H9 (cell line): Measurements from ENCODE around the gene PEX7. TPM values are rescaled to one million over a fixed set of nuclear protein-coding genes. Genes with fewer than 3 reads are reported as not detected.

Source experiments
- DNase-seq: peaks from one replicate; pipeline ENCODE4 v3.0.0-alpha.2; 2017
- H2AFZ ChIP-seq: one replicate; pipeline ENCODE4 v1.6.1; 2013; ENCODE audit warnings: mild to moderate bottlenecking, low read length, control low read depth, moderate library complexity
- H2AK5ac ChIP-seq: 2 replicates; pipeline ENCODE4 v1.6.1; 2013; ENCODE audit warnings: low read length, control low read depth, mixed read lengths; ENCODE audit not compliant: insufficient read length
- H2BK120ac ChIP-seq: one replicate; pipeline ENCODE4 v1.6.1; 2013; ENCODE audit warnings: low read depth, mild to moderate bottlenecking, low read length, control low read depth, inconsistent platforms; ENCODE audit not compliant: poor library complexity, severe bottlenecking
- H2BK12ac ChIP-seq: 2 replicates; pipeline ENCODE4 v1.6.1; 2013; ENCODE audit warnings: low read length, control low read depth, mixed read lengths, low read depth; ENCODE audit not compliant: insufficient read length
- H2BK15ac ChIP-seq: 2 replicates; pipeline ENCODE4 v1.6.1; 2013; ENCODE audit warnings: low read depth, low read length, control low read depth
- H2BK20ac ChIP-seq: one replicate; pipeline ENCODE4 v1.6.1; 2013; ENCODE audit warnings: low read depth, mild to moderate bottlenecking, low read length, control low read depth, inconsistent platforms; ENCODE audit not compliant: poor library complexity, severe bottlenecking
- H2BK5ac ChIP-seq: 2 replicates; pipeline ENCODE4 v1.6.1; 2013; ENCODE audit warnings: low read length, control low read depth, mixed read lengths; ENCODE audit not compliant: insufficient read length
- H3K14ac ChIP-seq: 2 replicates; pipeline ENCODE4 v1.6.1; 2013; ENCODE audit warnings: low read length, control low read depth; ENCODE audit not compliant: insufficient read depth
- H3K18ac ChIP-seq: 2 replicates; pipeline ENCODE4 v1.6.1; 2013; ENCODE audit warnings: low read depth, mild to moderate bottlenecking, mixed read lengths, low read length, control low read depth; ENCODE audit not compliant: insufficient read length
- H3K23ac ChIP-seq: 2 replicates; pipeline ENCODE4 v1.6.1; 2013; ENCODE audit warnings: low read length, control low read depth, mixed read lengths, low read depth; ENCODE audit not compliant: insufficient read length
- H3K23me2 ChIP-seq: 2 replicates; pipeline ENCODE4 v1.6.1; 2013; ENCODE audit warnings: low read depth, mild to moderate bottlenecking, mixed read lengths, low read length, control low read depth; ENCODE audit not compliant: insufficient read length, poor library complexity, severe bottlenecking
- H3K27ac ChIP-seq: 2 replicates; pipeline ENCODE4 v1.5.1; 2013; ENCODE audit warnings: low read length, control low read depth, mixed read lengths, low read depth; ENCODE audit not compliant: insufficient read length
- H3K27me3 ChIP-seq: 2 replicates; pipeline ENCODE4 v1.6.1; 2013; ENCODE audit warnings: low read length, control low read depth, inconsistent platforms; ENCODE audit not compliant: insufficient read depth
- H3K4ac ChIP-seq: 2 replicates; pipeline ENCODE4 v1.6.1; 2013; ENCODE audit warnings: low read depth, mild to moderate bottlenecking, control low read depth, inconsistent platforms, low read length, moderate library complexity
- H3K4me1 ChIP-seq: 2 replicates; pipeline ENCODE4 v1.6.1; 2013; ENCODE audit warnings: low read length, control low read depth, inconsistent platforms; ENCODE audit not compliant: insufficient read depth
- H3K4me2 ChIP-seq: 2 replicates; pipeline ENCODE4 v1.6.1; 2013; ENCODE audit warnings: low read length, control low read depth, mixed read lengths; ENCODE audit not compliant: insufficient read length, insufficient read depth
- H3K56ac ChIP-seq: 2 replicates; pipeline ENCODE4 v1.6.1; 2013; ENCODE audit warnings: low read depth, mild to moderate bottlenecking, mixed read lengths, low read length, control low read depth; ENCODE audit not compliant: insufficient read length
- H3K79me1 ChIP-seq: 2 replicates; pipeline ENCODE4 v1.6.1; 2013; ENCODE audit warnings: low read depth, mild to moderate bottlenecking, moderate library complexity, low read length, control low read depth, inconsistent platforms; ENCODE audit not compliant: insufficient read depth, poor library complexity, severe bottlenecking
- H3K79me2 ChIP-seq: 2 replicates; pipeline ENCODE4 v1.6.1; 2013; ENCODE audit warnings: low read length, control low read depth, inconsistent platforms; ENCODE audit not compliant: insufficient read depth
- H3K9ac ChIP-seq: 2 replicates; pipeline ENCODE4 v1.6.1; 2013; ENCODE audit warnings: low read length, control low read depth, mixed read lengths; ENCODE audit not compliant: insufficient read length; ENCODE audit errors: extremely low read depth
- H3K9me3 ChIP-seq: one replicate; pipeline ENCODE4 v1.6.1; 2013; ENCODE audit warnings: low read depth, low read length, inconsistent platforms; ENCODE audit not compliant: control insufficient read depth
- H3T11ph ChIP-seq: one replicate; pipeline ENCODE4 v1.6.1; 2013; ENCODE audit warnings: mild to moderate bottlenecking, low read length, control low read depth, inconsistent platforms
- H4K20me1 ChIP-seq: one replicate; pipeline ENCODE4 v1.6.1; 2013; ENCODE audit not compliant: control insufficient read depth, insufficient read length, insufficient read depth
- H4K5ac ChIP-seq: 2 replicates; pipeline ENCODE4 v1.6.1; 2013; ENCODE audit warnings: low read depth, mild to moderate bottlenecking, mixed read lengths, low read length, control low read depth; ENCODE audit not compliant: insufficient read length
- H4K8ac ChIP-seq: replicated peaks from 2 replicates; pipeline ENCODE4 v1.6.1; 2013; ENCODE audit warnings: low read length, control low read depth, mixed read lengths, low read depth; ENCODE audit not compliant: insufficient read length
- H4K91ac ChIP-seq: 2 replicates; pipeline ENCODE4 v1.6.1; 2013; ENCODE audit warnings: low read depth, mild to moderate bottlenecking, moderate library complexity, mixed read lengths, low read length, control low read depth; ENCODE audit not compliant: insufficient read length
- H3K27ac Mint-ChIP-seq, 3 experiments: 2 replicates in 2 of 3; 3 replicates in 1 of 3; pipeline ENCODE4 v1.8.0; 2020 to 2021; ENCODE audit warnings: mixed read lengths in 3 of 3, mild to moderate bottlenecking in 1 of 3, moderate library complexity in 1 of 3
- H3K27me3 Mint-ChIP-seq: 2 replicates; pipeline ENCODE4 v1.8.0; 2021; ENCODE audit warnings: low read depth, mild to moderate bottlenecking, moderate library complexity, mixed read lengths
- H3K36me3 Mint-ChIP-seq, 3 experiments: 2 replicates in 2 of 3; 3 replicates in 1 of 3; pipeline ENCODE4 v1.8.0; 2020 to 2021; ENCODE audit warnings: low read depth in 3 of 3, mixed read lengths in 3 of 3; ENCODE audit not compliant: insufficient read depth in 1 of 3
- H3K4me1 Mint-ChIP-seq, 2 experiments: 2 replicates each; pipeline ENCODE4 v1.8.0; 2020; ENCODE audit warnings: mixed read lengths in 2 of 2
- H3K4me3 Mint-ChIP-seq, 2 experiments: 2 replicates in 1 of 2; 3 replicates in 1 of 2; pipeline ENCODE4 v1.8.0; 2020 to 2021; ENCODE audit warnings: mild to moderate bottlenecking in 2 of 2, mixed read lengths in 2 of 2, moderate library complexity in 1 of 2
- H3K9me3 Mint-ChIP-seq, 2 experiments: 2 replicates in 1 of 2; 3 replicates in 1 of 2; pipeline ENCODE4 v1.8.0; 2020; ENCODE audit warnings: mild to moderate bottlenecking in 2 of 2, mixed read lengths in 2 of 2, moderate library complexity in 1 of 2
- WGBS: extraction: QIAGEN DNeasy Blood & Tissue Kit; methylation state at CpG from one replicate; pipeline ENCODE4 v1.1.7; 2013; ENCODE audit warnings: missing lambda C conversion rate, low lambda C conversion rate, mixed read lengths; ENCODE audit not compliant: insufficient read length; ENCODE audit errors: extremely low coverage; 5-methylcytosine and 5-hydroxymethylcytosine counted together
- total RNA-seq: library from RNA; stranded (reverse); gene quantifications from 2 replicates; pipeline ENCODE4 v1.2.1, GENCODE V29; 2021
- TF ChIP-seq, protein P1 (sequence below): fragments of 200-600 bp; sonication (generic); conservative IDR thresholded peaks from 3 replicates; pipeline ENCODE4 v1.8.0; 2021; ENCODE audit warnings: antibody characterized with exemption, mild to moderate bottlenecking

Gene PEX7
- total RNA-seq, 1 experiment from 2014 or later: 8.4 TPM

GRCh38 chr6:136862662-136863061, 40.3 kb downstream of the PEX7 start:
- TF ChIP-seq, protein P1, sequence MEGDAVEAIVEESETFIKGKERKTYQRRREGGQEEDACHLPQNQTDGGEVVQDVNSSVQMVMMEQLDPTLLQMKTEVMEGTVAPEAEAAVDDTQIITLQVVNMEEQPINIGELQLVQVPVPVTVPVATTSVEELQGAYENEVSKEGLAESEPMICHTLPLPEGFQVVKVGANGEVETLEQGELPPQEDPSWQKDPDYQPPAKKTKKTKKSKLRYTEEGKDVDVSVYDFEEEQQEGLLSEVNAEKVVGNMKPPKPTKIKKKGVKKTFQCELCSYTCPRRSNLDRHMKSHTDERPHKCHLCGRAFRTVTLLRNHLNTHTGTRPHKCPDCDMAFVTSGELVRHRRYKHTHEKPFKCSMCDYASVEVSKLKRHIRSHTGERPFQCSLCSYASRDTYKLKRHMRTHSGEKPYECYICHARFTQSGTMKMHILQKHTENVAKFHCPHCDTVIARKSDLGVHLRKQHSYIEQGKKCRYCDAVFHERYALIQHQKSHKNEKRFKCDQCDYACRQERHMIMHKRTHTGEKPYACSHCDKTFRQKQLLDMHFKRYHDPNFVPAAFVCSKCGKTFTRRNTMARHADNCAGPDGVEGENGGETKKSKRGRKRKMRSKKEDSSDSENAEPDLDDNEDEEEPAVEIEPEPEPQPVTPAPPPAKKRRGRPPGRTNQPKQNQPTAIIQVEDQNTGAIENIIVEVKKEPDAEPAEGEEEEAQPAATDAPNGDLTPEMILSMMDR: no peak
- H2BK12ac ChIP-seq: no peak overlapping the region
- no CpG with 5 or more reads among the region's 1 CpG for WGBS

More at GRCh38 chr6:136862662-136863061, 40.3 kb downstream of the PEX7 start:
- Histone ChIP-seq H3T11ph (no peak overlapping the region), H3K27ac (no peak overlapping the region), H2AFZ (no peak overlapping the region), H2BK20ac (no peak overlapping the region), H3K27me3 (no peaks in the 10 kb centered on the region), H4K5ac (no peak overlapping the region), H3K23ac (no peak overlapping the region), H3K23me2 (no peaks in the 10 kb centered on the region), H3K9me3 (no peaks in the 10 kb centered on the region), H3K18ac (no peak overlapping the region), H2BK5ac (no peak overlapping the region), H3K9ac (no peak overlapping the region), H3K4ac (no peak overlapping the region), H3K4me1 (no peaks in the 10 kb centered on the region), H2AK5ac (no peak overlapping the region), H3K56ac (no peak overlapping the region), H2BK15ac (no peak overlapping the region), H3K79me2 (no peaks in the 10 kb centered on the region), H4K91ac (no peak overlapping the region), H4K8ac (no peak overlapping the region), H4K20me1 (no peaks in the 10 kb centered on the region), H3K79me1 (no peaks in the 10 kb centered on the region), H3K14ac (no peak overlapping the region), H3K4me2 (no peak overlapping the region), H2BK120ac (no peak overlapping the region)
- no peak for DNase-seq
- Mint-ChIP-seq H3K4me1 (no peaks in the 10 kb centered on the region), H3K4me3 (no peak overlapping the region), H3K27me3 (no peaks in the 10 kb centered on the region), H3K27ac (peak overlapping the region in 2 of 3 experiments; percentile 16 to 60; a peak in 2 of 7 replicates), H3K9me3 (no peaks in the 10 kb centered on the region), H3K36me3 (no peaks in the 10 kb centered on the region; a peak in 1 of 7 replicates)
